K562 (cell line): ENCODE data around the gene CNOT6L. TPM values are rescaled to one million over a fixed set of nuclear protein-coding genes. Genes with fewer than 3 reads are reported as not detected.
A peak's percentile ranks its signal among the peaks of the same experiment; 100 is the strongest.
"Not testable (repeated sequence)": the region's sequence is repeated elsewhere in the genome, so short reads cannot be mapped to it uniquely, and the experiment has no call there.

Experiments used
- ATAC-seq: fragments of 200-7000 bp; cut with Tn5 transposase; 3 replicates; pipeline ENCODE4 v1.9.1; 2020; ENCODE audit warnings: moderate library complexity
- BruUV-seq: library from RNA; stranded (reverse); fragments of 400-500 nt; replicated peaks from 2 replicates; lab custom pipeline; 2021; lab: Mats Ljungman, UMichigan
- CTCF ChIA-PET: fragments of 300-600 bp; formaldehyde crosslinking; extraction: SDS; loops from one replicate; lab custom pipeline; 2021; ENCODE audit warnings: low intra/inter-chr PET ratio; lab: Yijun Ruan, JAX
- POLR2A ChIA-PET: fragments of 300-600, 350-650 bp; sonication (Branson Sonifier 250); formaldehyde crosslinking; extraction: SDS; loops from one replicate; lab custom pipeline; 2021; ENCODE audit warnings: antibody characterized with exemption, inconsistent platforms; lab: Yijun Ruan, JAX
- DNase-seq, 4 experiments: peaks; one replicate each; pipeline versions ENCODE4 v3.0.0 to v3.0.0-alpha.2; 2011 to 2018; ENCODE audit warnings: low spot score in 3 of 4, mixed read lengths in 3 of 4; ENCODE audit errors: extremely low read depth in 1 of 4
- FAIRE-seq: peaks from 2 replicates; lab custom pipeline; 2011; peaks lifted over from hg19 to GRCh38; lab: Jason Lieb, UNC
- H2AFZ ChIP-seq: 2 replicates; pipeline ENCODE4 v1.6.0; 2011; ENCODE audit warnings: low read depth, low read length, control low read depth, inconsistent platforms
- H3K27ac ChIP-seq: fragments of 200-600 bp; 3 replicates; pipeline ENCODE4 v1.8.0; 2011; ENCODE audit warnings: low read depth, mild to moderate bottlenecking, control low read depth, inconsistent platforms, low read length, moderate library complexity, mixed read lengths; ENCODE audit errors: extremely low read depth
- H3K27me3 ChIP-seq, 2 experiments: fragments of 300-600 bp in 1 of 2; 2 replicates in 1 of 2; 3 replicates in 1 of 2; pipeline versions ENCODE4 v1.6.0 to v1.8.0; 2011; ENCODE audit warnings: inconsistent platforms in 2 of 2, low read length in 2 of 2, mild to moderate bottlenecking in 1 of 2, mixed read lengths in 1 of 2, moderate library complexity in 1 of 2; ENCODE audit not compliant: control insufficient read depth in 2 of 2, insufficient read depth in 2 of 2
- H3K36me3 ChIP-seq: fragments of 300-600 bp; 3 replicates; pipeline ENCODE4 v1.8.0; 2011; ENCODE audit warnings: mild to moderate bottlenecking, low read length, inconsistent platforms; ENCODE audit not compliant: control insufficient read depth, insufficient read depth
- H3K4me1 ChIP-seq, 2 experiments: fragments of 200-600 bp in 1 of 2; replicated peaks in 1 of 2; 2 replicates in 1 of 2; 3 replicates in 1 of 2; pipeline versions ENCODE4 v1.5.1 to v1.8.0; 2011; ENCODE audit warnings: inconsistent platforms in 2 of 2, low read length in 2 of 2, mild to moderate bottlenecking in 1 of 2, mixed read lengths in 1 of 2, moderate library complexity in 1 of 2; ENCODE audit not compliant: control insufficient read depth in 2 of 2, insufficient read depth in 2 of 2
- H3K4me2 ChIP-seq: 2 replicates; pipeline ENCODE4 v1.6.1; 2011; ENCODE audit warnings: low read length, control low read depth, inconsistent platforms, mixed read lengths; ENCODE audit not compliant: insufficient read depth
- H3K4me3 ChIP-seq: fragments of 200-600 bp; sonication (generic), shearing (Covaris generic); 2 replicates; pipeline ENCODE4 v1.5.1; 2016; ENCODE audit warnings: control low read depth, inconsistent platforms
- H3K79me2 ChIP-seq: fragments of 200-600 bp; 3 replicates; pipeline ENCODE4 v1.8.0; 2011; ENCODE audit warnings: low read length, inconsistent platforms; ENCODE audit not compliant: control insufficient read depth, insufficient read depth
- H3K9ac ChIP-seq, 2 experiments: 2 replicates each; pipeline versions ENCODE4 v1.6.0 to v1.6.1; 2011; ENCODE audit warnings: low read depth in 2 of 2, low read length in 2 of 2, control low read depth in 1 of 2, inconsistent platforms in 1 of 2, mild to moderate bottlenecking in 1 of 2, mixed read lengths in 1 of 2; ENCODE audit not compliant: insufficient read depth in 1 of 2
- H3K9me1 ChIP-seq: one replicate; pipeline ENCODE4 v1.6.0; 2011; ENCODE audit warnings: inconsistent platforms, mild to moderate bottlenecking, low read length, moderate library complexity; ENCODE audit not compliant: control insufficient read depth, insufficient read depth
- H3K9me3 ChIP-seq: replicated peaks from 2 replicates; pipeline ENCODE4 v1.5.1; 2011; ENCODE audit warnings: low read depth, low read length, inconsistent platforms; ENCODE audit not compliant: control insufficient read depth, insufficient read depth
- H4K20me1 ChIP-seq: replicated peaks from 2 replicates; pipeline ENCODE4 v1.6.1; 2011; ENCODE audit warnings: low read length, inconsistent platforms, mixed read lengths; ENCODE audit not compliant: control insufficient read depth, insufficient read depth
- CCNT2 ChIP-seq: IDR thresholded peaks from 2 replicates; pipeline ENCODE4 v1.6.1; 2011; ENCODE audit warnings: borderline replicate concordance, low read depth, mild to moderate bottlenecking, moderate library complexity, mixed read lengths, low read length; ENCODE audit not compliant: insufficient read length; ENCODE audit errors: extremely low read depth
- CEBPB ChIP-seq: fragments of 450-650 bp; IDR thresholded peaks from 2 replicates; pipeline ENCODE4 v1.6.1; 2016; ENCODE audit warnings: missing genetic modification characterization, missing compliant biosample characterization
- CEBPG ChIP-seq, 3 experiments: fragments of 200-800 bp in 1 of 3; sonication (Bioruptor generic) in 1 of 3; sonication (generic) in 1 of 3; formaldehyde crosslinking in 1 of 3; IDR thresholded peaks in 2 of 3; conservative IDR thresholded peaks in 1 of 3; 2 replicates each; pipeline versions ENCODE4 v1.6.1 to v1.8.0; 2016 to 2022; ENCODE audit warnings: missing compliant biosample characterization in 2 of 3, missing genetic modification characterization in 2 of 3, mild to moderate bottlenecking in 1 of 3, missing genetic modification reagents in 1 of 3
- WGBS: fragments of 100-300 bp; shearing (Covaris generic); methylation state at CpG from one replicate; pipeline ENCODE4 v1.1.6; 2016; ENCODE audit warnings: low coverage, mixed read lengths; ENCODE audit not compliant: insufficient coverage; ENCODE audit errors: missing lambda C conversion rate; 5-methylcytosine and 5-hydroxymethylcytosine counted together
- in situ Hi-C: fragments of 300-500 bp; cut with MboI; formaldehyde crosslinking; loops from 4 replicates; pipeline ENCODE4 v1.15.0; 2018; ENCODE audit warnings: inconsistent platforms, mixed read lengths
- intact Hi-C: fragments of 100-400 bp; cut with micrococcal nuclease; formaldehyde crosslinking; loops from 2 replicates; pipeline ENCODE4 v1.14.2; 2022
- polyA plus RNA-seq, 8 experiments: library from polyadenylated mRNA; depleted of rRNA in 4 of 8; stranded (reverse) in 5 of 8; unstranded in 3 of 8; fragments of >200 nt; fragmentation: Nextera tagmentation in 2 of 8; fragmentation: Illumina TruSeq in 1 of 8; extraction: Ambion mirVana in 2 of 8; extraction: Trizol in 1 of 8; gene quantifications; 2 replicates each; pipeline versions ENCODE4 v1.2.1 to v1.2.3, GENCODE V29; 2011 to 2014; ENCODE audit warnings: inconsistent platforms in 1 of 8, missing spikeins in 1 of 8
- total RNA-seq, 7 experiments: library from RNA; depleted of rRNA in 6 of 7; stranded (reverse); fragments of >200 nt in 6 of 7; fragmentation: Illumina TruSeq in 2 of 7; extraction: Trizol in 2 of 7; gene quantifications; 2 replicates each; pipeline versions ENCODE4 v1.2.1 to v1.2.3, GENCODE V29; 2011 to 2021; ENCODE audit warnings: low replicate concordance in 1 of 7

CNOT6L gene
- total and polyA plus RNA-seq, 9 of the 15 experiments (the other 6 are each of a cell fraction or from before 2014, with no cell fraction given): 3.7 to 27.9 (median 6.5) TPM

DNA sequence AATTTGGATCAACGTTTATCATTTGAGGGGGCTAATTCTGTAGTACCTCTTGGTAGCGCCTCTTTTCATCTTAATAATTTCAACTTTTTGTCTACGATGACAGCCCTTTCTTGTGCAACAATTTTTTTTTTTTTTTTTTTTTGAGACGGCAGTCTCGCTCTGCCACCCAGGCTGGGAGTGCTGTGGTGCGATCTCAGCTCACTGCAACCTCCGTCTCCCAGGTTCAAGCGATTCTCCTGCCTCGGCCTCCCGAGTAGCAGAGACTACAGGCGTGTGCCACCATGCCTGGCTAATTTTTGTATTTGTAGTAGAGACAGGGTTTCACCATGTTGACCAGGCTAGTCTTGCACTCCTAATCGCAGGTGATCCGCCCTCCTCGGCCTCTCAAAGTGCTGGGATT, 44.2 kb upstream of the CNOT6L start:
- H3K9me1 ChIP-seq, BruUV-seq, in situ Hi-C loops, H4K20me1 ChIP-seq, H3K4me1 ChIP-seq, H3K9me3 ChIP-seq, H3K27me3 ChIP-seq, POLR2A ChIA-PET, FAIRE-seq: not testable (repeated sequence)
- intact Hi-C loops: loop anchor here (5.0 kb wide), 2 partner anchors 94 to 181 kb away; no protein-coding TSS in a partner anchor
- peak overlapping the region; percentile 97 for H3K4me2 ChIP-seq
- peak overlapping the region; percentile 88 for H3K27ac ChIP-seq
- H3K4me3 ChIP-seq: peak overlapping the region; percentile 87
- peak overlapping the region; percentile 86 to 91 for H3K9ac ChIP-seq
- peaks cover 46% of the 10 kb centered on the region for H3K79me2 ChIP-seq
- peak; percentile 36 for ATAC-seq
- CTCF ChIA-PET: interaction anchor here (0.8 kb wide), 1 partner anchor 1353 kb away, joined by 3 read pairs; no protein-coding TSS in a partner anchor
- peak in 1 of 4 experiments; percentile 23 for DNase-seq
- peak; percentile 45; the same call in 1 of the 2 replicates for TF ChIP-seq CEBPG (CRISPR knock-in tag; IDR thresholded peaks at IDR 0.05)
- peak in 1 of 2 experiments; percentile 56; a peak in 2 of 4 replicates for TF ChIP-seq CEBPG (tag; conservative IDR thresholded peaks at IDR 0.05 in 1 of 2, IDR thresholded peaks at IDR 0.05 in 1 of 2)
- TF ChIP-seq CCNT2: peak; percentile 2
- TF ChIP-seq CEBPB (tag): peak; percentile 59
- peak overlapping the region; percentile 92 for H2AFZ ChIP-seq
- WGBS: 2% methylated on average over 13 of the region's 14 CpGs
- H3K36me3 ChIP-seq: peaks cover 18% of the 10 kb centered on the region; the same call in 2 of the 3 replicates
